Large intestine (tissue), 3 donors: ENCODE data around the gene C1orf35. TPM values are rescaled to one million over a fixed set of nuclear protein-coding genes. Genes with fewer than 3 reads are reported as not detected.

ENCODE experiments used
- DNase-seq, 2 donors: peaks; one replicate each; pipeline versions ENCODE4 v3.0.0 to v3.0.0-alpha.2; 2013
- H3K27ac ChIP-seq: one replicate; pipeline ENCODE4 v1.5.1; 2013; ENCODE audit warnings: low read length
- H3K27me3 ChIP-seq: 2 replicates; pipeline ENCODE4 v1.6.1; 2013; ENCODE audit warnings: low read length; ENCODE audit not compliant: control insufficient read depth, insufficient read depth
- H3K36me3 ChIP-seq: 2 replicates; pipeline ENCODE4 v1.6.1; 2013; ENCODE audit warnings: low read length; ENCODE audit not compliant: control insufficient read depth, insufficient read depth
- H3K4me1 ChIP-seq: one replicate; pipeline ENCODE4 v1.6.1; 2013; ENCODE audit warnings: low read length; ENCODE audit not compliant: control insufficient read depth, insufficient read depth
- H3K4me3 ChIP-seq: one replicate; pipeline ENCODE4 v1.5.1; 2013; ENCODE audit warnings: low read length
- H3K9me3 ChIP-seq: one replicate; pipeline ENCODE4 v1.6.1; 2013; ENCODE audit warnings: mild to moderate bottlenecking, low read depth, low read length, moderate library complexity; ENCODE audit not compliant: control insufficient read depth
- WGBS: methylation state at CpG from one replicate; pipeline ENCODE4 v1.1.5; 2013; ENCODE audit warnings: low lambda C conversion rate; ENCODE audit not compliant: insufficient coverage; 5-methylcytosine and 5-hydroxymethylcytosine counted together
- polyA plus RNA-seq: library from polyadenylated mRNA; unstranded; fragments of 120-200 nt; gene quantifications from one replicate; pipeline ENCODE4 v1.2.1, GENCODE V29; 2013

The C1orf35 gene
- polyA plus RNA-seq, 1 donor, result 17.3 TPM

DNA sequence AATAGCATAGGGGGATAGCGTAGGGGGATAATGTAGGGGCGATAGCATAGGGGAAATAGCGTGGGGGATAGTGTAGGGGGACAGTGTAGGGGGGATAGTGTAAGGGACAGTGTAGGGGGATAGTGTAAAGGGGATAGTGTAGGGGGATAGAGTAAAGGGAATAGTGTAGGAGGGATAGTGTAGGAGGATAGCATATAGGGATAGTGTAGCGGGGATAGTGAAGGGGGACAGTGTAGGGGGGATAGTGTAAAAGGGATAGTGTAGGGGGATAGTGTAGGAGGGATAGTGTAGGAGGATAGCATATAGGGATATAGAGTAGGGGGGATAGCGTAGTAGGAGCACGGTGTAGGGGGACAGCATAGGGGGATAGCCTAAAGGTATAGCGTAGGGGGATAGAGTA, 34.8 kb downstream of the C1orf35 start:
- H3K27ac ChIP-seq, result no peak overlapping the region
- H3K4me3 ChIP-seq, result no peak overlapping the region
- 81% methylated on average over 4 of the region's 7 CpGs for WGBS
- H3K36me3 ChIP-seq, result no peaks in the 10 kb centered on the region
- DNase-seq, result no peak
- H3K4me1 ChIP-seq, result no peaks in the 10 kb centered on the region
- peaks cover 58% of the 10 kb centered on the region for H3K27me3 ChIP-seq
- H3K9me3 ChIP-seq, result no peaks in the 10 kb centered on the region

DNA sequence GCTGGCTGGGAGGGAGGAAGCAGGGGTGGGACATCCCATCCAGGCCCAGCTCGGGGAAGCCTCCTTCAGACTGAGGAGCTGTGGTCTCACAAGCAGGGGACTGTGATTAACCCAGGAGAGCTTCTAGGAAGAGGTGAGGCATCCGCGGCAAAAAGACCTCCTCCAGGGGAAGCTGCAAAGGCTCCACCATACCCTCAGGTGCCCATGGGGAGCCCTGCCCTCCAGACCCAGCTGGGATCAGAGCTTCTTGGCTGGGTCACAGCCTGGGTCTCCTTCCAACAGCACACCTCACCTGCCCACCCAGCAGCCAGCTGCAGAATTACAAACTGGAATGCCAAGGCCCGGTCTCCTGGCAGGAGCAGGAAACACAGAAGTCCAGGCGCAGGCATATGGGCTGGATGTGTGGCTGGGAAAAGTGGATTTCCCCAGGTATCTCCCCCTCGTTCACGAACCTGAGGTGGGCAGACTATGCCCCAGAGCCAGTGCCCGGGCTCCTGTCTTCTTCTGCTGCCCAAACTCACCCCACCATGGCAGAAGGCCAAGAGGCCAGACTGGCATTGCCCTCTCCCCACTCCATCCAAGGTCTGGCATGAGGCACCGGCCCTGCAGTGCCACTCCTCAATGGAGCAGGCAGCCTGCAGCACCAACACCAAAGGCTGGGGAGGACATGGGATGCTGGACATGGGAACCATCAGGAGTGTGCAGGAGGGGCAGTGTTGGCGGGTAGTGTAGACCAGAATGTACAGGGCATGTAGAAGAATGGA, 36.1 kb downstream of the C1orf35 start:
- Histone ChIP-seq H3K27me3 (peaks cover 58% of the 10 kb centered on the region), H3K4me1 (no peaks in the 10 kb centered on the region), H3K4me3 (no peak overlapping the region), H3K36me3 (no peaks in the 10 kb centered on the region), H3K9me3 (no peaks in the 10 kb centered on the region), H3K27ac (no peak overlapping the region)
- WGBS, result no CpG with 5 or more reads among the region's 10 CpGs
- DNase-seq, result no peak

DNA sequence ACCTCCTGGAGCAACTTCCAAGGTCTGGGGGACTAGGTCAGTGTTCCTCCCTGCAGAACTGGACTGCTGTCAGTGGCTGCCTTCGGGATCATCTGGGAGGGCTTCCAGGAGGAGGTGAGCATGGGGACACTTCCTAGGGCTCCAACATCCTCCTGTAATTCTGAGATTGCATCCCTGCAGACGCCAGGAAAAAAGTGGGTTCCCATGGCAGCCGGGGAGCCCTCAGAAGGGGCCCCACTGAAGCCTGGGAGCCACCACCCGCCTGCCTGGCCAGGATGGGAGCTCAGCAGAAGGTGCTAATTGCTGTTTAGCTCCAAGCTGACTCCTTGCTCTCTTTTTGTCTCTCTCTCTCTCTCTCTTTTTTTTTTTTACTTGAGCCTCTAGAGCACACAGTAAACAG, 36.7 kb downstream of the C1orf35 start:
- Histone ChIP-seq H3K36me3 (no peaks in the 10 kb centered on the region), H3K4me3 (no peak overlapping the region), H3K9me3 (no peaks in the 10 kb centered on the region), H3K27me3 (peaks cover 62% of the 10 kb centered on the region), H3K4me1 (no peaks in the 10 kb centered on the region), H3K27ac (no peak overlapping the region)
- DNase-seq, result no peak
- WGBS, result no CpG with 5 or more reads among the region's 4 CpGs

DNA sequence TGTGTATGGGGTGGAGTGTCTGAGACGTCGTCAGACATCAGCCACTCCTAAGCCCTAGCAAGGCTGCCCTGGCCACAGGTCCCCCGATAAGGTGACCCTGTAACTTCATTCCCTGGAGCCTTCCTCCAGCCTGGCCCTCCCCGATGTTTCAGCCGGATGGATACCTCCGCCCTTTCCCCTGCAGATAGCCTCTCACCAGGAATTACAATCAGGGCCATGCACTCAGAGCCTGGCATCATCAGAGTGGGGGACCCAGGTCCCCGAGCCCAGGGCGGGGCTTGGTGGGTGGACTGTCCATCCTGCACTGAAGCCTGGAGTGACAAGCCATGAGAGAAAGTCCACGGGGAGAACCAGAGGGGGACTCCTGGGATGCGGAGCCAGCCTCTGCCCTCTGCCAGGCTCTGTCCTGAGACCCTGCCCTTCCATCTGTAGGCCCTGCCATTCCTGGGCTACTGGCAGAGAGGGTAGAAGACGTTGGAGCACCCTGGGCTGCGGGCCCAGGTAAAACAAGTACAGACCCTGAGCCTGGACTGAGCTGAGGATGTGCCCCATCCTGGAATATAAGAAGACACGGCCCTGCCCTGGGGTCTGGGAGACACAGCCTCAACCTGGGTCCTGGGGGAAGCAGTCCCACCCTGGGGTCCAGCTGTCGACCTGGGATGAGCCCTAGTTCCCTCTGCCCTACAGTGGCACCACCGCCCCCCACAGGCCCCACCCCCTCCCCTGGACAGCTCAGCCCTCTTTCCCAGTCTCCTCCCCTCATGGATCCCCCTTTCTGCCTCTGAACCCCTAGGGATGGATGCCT, 37.4 kb downstream of the C1orf35 start:
- Histone ChIP-seq H3K27ac (no peak overlapping the region), H3K36me3 (no peaks in the 10 kb centered on the region), H3K9me3 (no peaks in the 10 kb centered on the region), H3K4me1 (peaks cover 3% of the 10 kb centered on the region), H3K4me3 (no peak overlapping the region), H3K27me3 (peaks cover 65% of the 10 kb centered on the region)
- WGBS, result no CpG with 5 or more reads among the region's 15 CpGs
- no peak for DNase-seq

DNA sequence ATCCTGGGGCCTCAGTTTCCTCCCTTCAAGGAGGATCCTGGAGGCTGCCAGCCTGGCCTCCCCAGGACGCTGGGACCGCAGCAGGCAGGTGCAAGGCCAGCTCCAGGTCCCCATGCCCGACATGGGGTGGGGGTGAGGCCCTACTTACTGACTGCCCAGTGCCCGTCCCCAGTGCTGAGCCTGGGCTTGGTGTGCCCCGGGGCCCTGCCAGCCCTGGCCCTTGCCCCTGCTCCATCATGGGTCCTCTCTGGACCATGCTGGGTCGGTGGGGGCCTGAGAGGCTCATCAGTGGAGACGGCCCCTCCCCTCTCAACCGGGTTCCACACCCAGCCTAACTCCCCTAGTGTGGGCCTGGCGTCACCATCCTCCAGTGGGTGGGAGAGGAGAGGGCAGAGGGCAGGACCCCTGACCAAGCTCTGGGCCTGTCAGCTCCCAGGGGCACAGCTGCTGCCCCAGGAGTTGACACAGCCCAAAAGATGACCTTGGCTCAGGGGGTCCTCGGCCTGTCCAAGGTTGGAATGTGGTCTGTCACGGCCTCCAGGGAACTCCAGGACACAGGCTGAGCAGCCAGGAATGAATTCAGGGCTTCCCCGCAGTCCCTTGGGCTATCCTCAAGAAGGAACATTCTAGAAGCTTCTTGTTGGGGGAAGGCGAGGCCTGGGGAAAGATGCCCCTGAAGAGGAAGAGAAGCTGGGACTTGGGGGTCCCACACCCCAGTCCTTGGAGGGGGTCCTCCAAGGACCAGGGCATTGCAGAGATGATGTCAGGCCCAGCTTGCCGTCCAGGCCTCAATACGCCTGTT, 38.2 kb downstream of the C1orf35 start:
- no peaks in the 10 kb centered on the region for H3K36me3 ChIP-seq

DNA sequence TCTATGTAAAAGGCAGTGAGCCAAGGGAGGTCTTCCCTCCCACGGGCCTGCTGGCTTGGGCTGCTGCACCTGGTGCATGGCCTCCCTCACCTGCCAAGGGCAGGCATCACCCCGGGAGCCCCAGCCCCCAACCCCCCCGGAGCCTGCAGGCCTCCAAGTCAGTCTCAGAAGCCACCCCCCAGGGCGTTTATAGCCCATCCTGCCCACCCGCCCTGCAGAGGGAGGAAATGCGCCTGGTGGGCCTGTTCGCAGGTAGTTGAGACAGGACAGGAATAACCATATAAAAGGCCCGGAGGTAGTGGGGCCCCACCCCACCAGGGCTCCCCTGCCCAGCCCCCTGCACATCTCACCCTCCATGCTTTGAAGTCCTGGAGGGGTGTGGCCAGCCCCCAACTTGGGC, 38.8 kb downstream of the C1orf35 start:
- peaks cover 9% of the 10 kb centered on the region for H3K9me3 ChIP-seq
- WGBS, result no CpG with 5 or more reads among the region's 8 CpGs
- no peak for DNase-seq
- H3K27ac ChIP-seq, result no peak overlapping the region
- H3K27me3 ChIP-seq, result peaks cover 67% of the 10 kb centered on the region
- H3K4me3 ChIP-seq, result no peak overlapping the region
- H3K4me1 ChIP-seq, result peaks cover 9% of the 10 kb centered on the region
- H3K36me3 ChIP-seq, result no peaks in the 10 kb centered on the region

More for the DNA sequence above, 38.2 kb downstream of the C1orf35 start:
- H3K4me1 ChIP-seq, result peaks cover 9% of the 10 kb centered on the region
- H3K27me3 ChIP-seq, result peaks cover 66% of the 10 kb centered on the region
- no peak overlapping the region for H3K4me3 ChIP-seq
- H3K27ac ChIP-seq, result no peak overlapping the region
- H3K9me3 ChIP-seq, result peaks cover 6% of the 10 kb centered on the region
- DNase-seq, result no peak
- WGBS, result no CpG with 5 or more reads among the region's 15 CpGs

DNA sequence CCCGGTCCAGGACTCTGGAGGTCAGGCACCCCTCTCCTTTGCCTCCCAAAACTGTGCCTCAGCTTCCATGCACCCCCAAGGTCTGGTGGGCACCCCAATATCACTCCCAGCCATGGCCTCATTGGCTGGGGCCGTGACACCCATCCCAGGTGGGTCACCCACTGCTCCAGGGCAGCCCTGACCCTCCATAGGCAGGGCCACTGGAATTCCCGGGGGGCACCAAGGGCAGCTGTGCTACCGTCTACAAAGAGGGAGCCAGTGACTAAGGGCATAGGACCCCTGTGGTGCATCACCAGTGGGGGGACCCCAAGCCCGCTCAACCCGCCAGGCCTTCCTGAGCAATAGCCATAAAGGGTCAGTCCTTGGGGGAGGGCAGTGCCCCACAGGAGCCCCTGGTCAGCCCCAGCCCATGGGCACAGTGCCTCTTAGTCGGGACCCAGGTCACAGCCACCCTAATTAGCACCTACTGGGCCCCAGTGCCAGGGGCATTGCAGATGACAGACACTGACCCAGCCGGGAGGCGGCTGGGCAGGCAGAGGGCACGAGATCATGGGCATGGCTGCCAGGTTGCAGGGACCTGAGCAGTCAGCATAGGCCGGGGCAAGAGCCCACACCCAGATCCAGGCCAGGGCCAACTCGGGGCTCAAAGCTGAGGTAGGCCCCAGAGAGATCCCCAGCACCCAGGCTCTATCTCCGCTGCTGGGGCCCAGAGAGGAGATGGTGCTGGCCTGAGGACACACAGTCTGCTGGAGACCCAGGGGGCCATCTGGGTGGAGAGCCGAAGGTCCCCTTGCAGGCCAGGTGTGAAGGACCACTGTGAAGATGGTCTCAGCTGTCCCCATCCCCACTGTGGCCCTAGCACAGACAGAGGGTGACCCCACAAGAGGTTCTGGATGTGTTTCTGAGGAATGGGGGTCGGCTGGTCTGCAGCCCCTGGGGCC, 39.6 kb downstream of the C1orf35 start:
- WGBS, result no CpG with 5 or more reads among the region's 15 CpGs
- H3K27me3 ChIP-seq, result peaks cover 67% of the 10 kb centered on the region

DNA sequence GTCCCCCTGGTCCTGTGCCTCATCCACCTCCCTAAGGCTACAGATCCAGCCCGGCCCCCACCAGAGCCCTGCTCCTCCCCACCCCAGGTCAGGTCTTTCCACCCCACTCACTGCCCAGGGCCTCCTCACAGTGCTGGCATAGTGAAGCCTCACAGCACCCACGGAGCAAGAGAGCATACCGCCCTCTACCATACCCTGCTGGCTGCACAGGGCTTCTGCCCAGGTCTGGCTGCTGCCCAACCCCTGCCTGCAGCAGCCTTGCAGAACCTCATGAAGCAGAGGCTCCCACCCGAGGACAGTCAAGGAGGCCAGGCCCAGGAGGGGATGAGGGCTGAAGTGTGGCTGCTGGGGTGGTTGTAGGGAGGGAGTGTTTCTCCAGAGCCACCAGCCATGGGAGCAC, 40.3 kb downstream of the C1orf35 start:
- Histone ChIP-seq H3K4me1 (peaks cover 9% of the 10 kb centered on the region), H3K9me3 (peaks cover 18% of the 10 kb centered on the region), H3K27ac (no peak overlapping the region), H3K27me3 (peaks cover 70% of the 10 kb centered on the region), H3K36me3 (no peaks in the 10 kb centered on the region), H3K4me3 (no peak overlapping the region)
- no CpG with 5 or more reads among the region's 4 CpGs for WGBS
- DNase-seq, result no peak

More for the DNA sequence above, 39.6 kb downstream of the C1orf35 start:
- Histone ChIP-seq H3K36me3 (no peaks in the 10 kb centered on the region), H3K9me3 (peaks cover 17% of the 10 kb centered on the region), H3K4me3 (no peak overlapping the region), H3K27ac (no peak overlapping the region), H3K4me1 (peaks cover 9% of the 10 kb centered on the region)
- DNase-seq, result no peak

DNA sequence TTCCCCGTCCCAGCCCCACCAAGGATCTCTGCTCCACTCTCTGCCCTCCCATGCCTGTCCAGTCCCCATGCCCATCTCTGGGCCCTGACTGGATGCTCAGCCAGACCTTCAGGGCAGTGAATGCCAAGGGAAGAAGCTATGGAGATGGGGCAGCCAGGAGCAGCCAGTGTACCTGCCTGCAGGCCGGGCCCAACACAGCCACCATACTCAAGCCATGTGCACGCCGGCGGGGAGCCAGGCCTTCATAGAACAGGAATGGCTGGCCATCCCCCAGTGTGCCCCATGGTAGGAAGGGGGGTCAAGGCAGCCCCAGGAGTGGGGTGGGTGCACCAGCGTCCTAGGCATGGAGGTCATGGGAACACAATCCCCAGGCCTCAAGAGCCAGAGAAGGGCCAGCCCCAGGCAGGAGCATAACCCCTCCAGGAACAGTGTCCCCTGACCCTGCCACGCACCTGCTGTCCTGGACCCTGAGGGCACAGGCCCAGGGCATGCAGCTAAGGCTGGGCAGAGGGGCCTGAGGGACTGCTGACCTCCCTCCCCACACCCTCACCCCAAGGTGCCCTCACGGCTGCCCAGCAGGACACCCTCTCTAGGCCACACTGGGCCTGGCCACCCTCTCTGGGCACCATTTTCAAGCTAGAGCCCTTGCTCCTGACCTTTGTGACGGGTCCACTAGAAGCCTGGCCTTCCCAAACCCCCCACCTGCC, 40.9 kb downstream of the C1orf35 start:
- H3K36me3 ChIP-seq, result no peaks in the 10 kb centered on the region
- DNase-seq, result no peak
- no peak overlapping the region for H3K4me3 ChIP-seq
- peaks cover 72% of the 10 kb centered on the region for H3K27me3 ChIP-seq
- H3K27ac ChIP-seq, result no peak overlapping the region
- WGBS, result no CpG with 5 or more reads among the region's 9 CpGs
- H3K4me1 ChIP-seq, result peaks cover 9% of the 10 kb centered on the region
- H3K9me3 ChIP-seq, result peaks cover 18% of the 10 kb centered on the region
